Activated gamma-delta T cell (primary cell): ENCODE data around the gene ZNF394.

Experiments used
- DNase-seq: peaks from one replicate; lab custom pipeline; 2025; lab: John Stamatoyannopoulos, UW

Gene ZNF394

DNA sequence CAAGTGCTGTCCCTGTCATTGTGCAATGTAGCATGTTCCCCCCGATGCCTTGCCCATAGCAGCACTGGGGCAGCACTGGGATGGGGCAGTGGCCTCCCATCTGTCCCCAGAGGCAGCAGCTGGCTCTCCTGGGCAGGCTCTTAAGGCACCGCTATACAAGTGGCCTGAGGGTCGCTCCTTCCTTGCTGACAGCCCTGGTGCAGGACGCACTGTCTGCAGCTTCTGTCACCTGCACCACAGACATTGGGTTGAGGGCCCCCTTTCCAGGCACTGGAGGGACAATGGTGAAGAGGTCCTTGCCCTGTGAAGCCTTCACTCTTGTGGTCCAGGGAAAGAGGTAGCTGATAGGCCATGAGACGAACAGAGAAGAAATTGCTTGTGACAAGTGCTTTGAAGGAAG lies 50.8 kb downstream of the ZNF394 start:
- DNase-seq, result no peak

DNA sequence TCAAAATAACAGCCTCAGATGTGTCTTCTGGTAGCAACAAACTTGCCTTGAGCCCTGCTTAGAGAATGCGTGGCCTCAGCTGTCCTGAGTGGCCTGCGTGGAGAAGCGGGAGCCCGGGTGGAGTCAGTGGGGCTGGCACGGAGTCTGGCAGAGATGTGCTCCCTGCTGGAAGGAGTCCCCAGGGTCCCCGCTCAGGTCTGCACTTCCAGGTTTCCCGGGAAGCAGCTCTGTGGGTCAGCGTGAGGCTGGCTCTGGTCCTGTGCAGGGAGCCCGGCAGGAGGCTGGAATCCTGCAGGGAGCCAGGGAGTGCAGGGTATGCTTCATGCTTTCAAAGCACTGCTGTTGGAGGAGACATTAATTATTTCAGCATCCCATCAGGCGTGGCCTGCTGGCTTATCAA lies 51.2 kb downstream of the ZNF394 start:
- DNase-seq, result no peak

DNA sequence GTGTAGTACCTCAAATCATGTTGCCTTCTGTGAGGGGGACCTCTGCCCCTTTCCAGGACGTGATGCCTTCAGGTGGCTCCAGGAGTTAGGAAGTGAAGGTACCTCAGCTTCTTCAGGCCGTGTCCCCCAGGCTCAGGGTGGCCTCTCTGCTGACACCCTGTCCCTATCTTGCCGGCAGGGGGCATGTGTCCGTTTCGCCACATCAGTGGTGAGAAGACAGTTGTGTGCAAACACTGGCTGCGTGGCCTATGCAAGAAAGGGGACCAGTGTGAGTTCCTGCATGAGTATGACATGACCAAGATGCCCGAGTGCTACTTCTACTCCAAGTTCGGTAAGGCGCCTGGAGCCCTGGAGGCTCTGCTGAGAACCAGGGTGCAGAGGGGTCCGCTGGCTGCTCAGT lies 52.1 kb downstream of the ZNF394 start:
- DNase-seq, result no peak

DNA sequence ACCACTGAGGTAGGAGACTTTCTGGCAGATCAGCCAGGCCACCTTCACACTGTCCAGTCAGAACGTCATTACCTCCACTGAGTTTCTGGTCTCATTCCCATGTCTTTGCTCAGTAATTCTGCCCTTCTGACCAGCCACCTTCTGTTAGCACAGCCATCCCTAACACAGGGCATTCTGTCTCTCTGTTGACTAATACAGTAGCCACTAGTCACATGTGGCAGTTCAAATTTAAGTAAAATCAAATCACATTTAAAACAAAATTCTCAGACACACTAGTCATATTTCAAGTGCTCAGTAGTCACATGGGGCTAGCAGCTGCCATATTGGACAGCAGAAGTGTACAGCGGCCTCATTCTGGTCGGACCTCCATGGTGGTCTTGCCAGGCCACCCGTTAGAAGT lies 54.0 kb downstream of the ZNF394 start:
- no peak for DNase-seq
